COR-L47 (cell line): Measurements from ENCODE around the gene PCDHA2.
"Not testable (repeated sequence)": the region's sequence is repeated elsewhere in the genome, so short reads cannot be mapped to it uniquely, and the experiment has no call there.

Source experiments
- DNase-seq: peaks from one replicate; lab custom pipeline; 2025; lab: John Stamatoyannopoulos, UW

PCDHA2 gene

DNA sequence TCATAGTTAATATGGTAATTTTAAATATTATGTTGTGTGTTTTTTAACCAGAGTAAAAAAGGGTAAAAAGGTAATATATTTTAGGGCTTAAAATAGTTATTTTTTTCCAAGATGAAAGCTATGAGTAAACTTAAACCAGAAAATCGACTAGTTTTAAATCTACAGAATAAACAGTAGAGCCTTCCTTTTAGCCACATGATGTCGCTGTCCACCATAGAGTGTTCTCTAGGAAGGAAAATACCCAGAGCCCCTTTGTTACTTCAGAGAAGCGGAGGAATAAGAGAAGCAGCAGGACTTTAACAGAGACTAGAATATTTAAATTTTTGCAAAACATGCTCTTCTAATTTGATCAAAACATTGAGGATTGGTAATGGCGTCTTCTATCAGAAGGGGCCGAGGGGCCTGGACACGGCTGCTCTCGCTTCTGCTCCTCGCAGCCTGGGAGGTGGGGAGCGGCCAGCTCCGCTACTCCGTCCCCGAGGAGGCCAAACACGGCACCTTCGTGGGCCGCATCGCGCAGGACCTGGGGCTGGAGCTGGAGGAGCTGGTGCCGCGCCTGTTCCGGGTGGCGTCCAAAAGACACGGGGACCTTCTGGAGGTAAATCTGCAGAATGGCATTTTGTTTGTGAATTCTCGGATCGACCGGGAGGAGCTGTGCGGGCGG lies at the start of gene PCDHA2:
PCDHA2 (plus strand) TSS at position 258 of the 664 bp plus-strand sequence.
- DNase-seq = no peak

- DNase-seq = no peak
These were observed 41.1 kb upstream of the PCDHA2 start for GRCh38 chr5:140753561-140753960.

- no peak for DNase-seq
These were observed 30.3 kb upstream of the PCDHA2 start for GRCh38 chr5:140764177-140764973.

- no peak for DNase-seq
These were observed 27.2 kb upstream of the PCDHA2 start for GRCh38 chr5:140767444-140767843.

- no peak for DNase-seq
These were observed 14.1 kb upstream of the PCDHA2 start for GRCh38 chr5:140780512-140780911.

DNA sequence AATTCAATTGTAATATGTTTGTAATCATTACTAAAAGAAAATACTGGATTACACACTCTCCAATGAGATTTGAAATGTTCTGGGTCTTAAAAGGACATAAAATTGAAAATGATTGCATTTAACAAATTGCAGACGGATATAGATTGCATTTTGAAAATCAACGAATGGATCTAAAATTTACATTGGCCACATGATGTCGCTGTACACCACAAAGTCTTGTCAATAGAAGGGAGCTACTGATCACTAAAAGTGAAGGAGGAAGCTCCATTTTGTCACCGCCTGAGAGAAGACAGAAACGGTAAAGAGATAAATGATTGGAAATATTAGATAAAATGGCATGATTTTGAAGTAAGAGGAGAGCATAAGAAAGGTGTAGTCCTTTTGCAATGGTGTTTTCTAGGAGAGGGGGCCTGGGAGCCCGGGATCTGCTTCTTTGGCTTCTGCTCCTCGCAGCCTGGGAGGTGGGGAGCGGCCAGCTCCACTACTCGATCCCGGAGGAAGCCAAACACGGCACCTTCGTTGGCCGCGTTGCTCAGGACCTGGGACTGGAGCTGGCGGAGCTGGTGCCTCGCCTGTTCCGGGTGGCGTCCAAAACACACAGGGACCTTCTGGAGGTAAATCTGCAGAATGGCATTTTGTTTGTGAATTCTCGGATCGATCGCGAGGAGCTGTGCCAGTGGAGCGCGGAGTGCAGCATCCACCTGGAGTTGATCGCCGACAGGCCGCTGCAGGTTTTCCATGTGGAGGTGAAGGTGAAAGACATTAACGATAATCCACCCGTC lies 8.6 kb upstream of the PCDHA2 start, which contains the start of gene PCDHA1:
PCDHA1 (plus strand) TSS at position 236 of the 782 bp plus-strand sequence.
- DNase-seq = no peak

- DNase-seq = not testable (repeated sequence)
These were observed 7.2 kb upstream of the PCDHA2 start for GRCh38 chr5:140787422-140787821.

GRCh38 chr5:140787849-140788504 lies 6.7 kb upstream of the PCDHA2 start:
- DNase-seq = not testable (repeated sequence)

DNA sequence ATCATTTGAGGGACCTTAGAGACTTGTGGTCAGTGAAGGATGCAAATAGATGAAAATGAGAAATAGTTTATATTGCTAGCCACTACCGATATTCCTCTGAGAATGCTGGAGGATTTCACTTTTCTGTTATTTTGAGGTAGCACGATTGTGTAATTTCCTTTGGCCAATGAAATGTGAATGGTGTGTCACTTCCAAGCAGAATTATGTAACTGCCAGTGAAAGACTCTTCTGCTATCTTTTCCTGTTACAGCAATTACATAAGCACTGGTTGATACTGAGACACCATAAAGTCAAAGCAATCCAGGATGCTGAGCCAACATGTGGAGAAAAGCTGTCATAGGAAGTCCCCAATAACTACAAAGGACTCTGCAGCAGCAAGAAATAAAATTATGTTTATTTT lies 3.6 kb upstream of the PCDHA2 start:
- DNase-seq = no peak

GRCh38 chr5:140795259-140795641 lies 598 bp downstream of the PCDHA2 start:
- DNase-seq = no peak

- DNase-seq = not testable (repeated sequence)
These were observed 1.5 kb downstream of the PCDHA2 start for GRCh38 chr5:140796072-140796717.

DNA sequence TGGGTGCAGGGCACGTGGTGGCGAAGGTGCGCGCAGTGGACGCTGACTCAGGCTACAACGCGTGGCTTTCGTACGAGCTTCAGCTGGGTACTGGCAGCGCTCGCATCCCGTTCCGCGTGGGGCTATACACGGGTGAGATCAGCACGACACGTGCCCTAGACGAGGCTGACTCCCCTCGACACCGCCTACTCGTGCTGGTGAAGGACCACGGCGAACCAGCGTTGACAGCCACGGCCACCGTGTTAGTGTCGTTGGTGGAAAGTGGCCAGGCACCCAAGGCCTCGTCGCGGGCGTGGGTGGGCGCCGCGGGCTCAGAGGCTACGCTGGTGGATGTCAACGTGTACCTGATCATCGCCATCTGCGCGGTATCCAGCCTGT lies 2.1 kb downstream of the PCDHA2 start:
- DNase-seq = no peak

DNA sequence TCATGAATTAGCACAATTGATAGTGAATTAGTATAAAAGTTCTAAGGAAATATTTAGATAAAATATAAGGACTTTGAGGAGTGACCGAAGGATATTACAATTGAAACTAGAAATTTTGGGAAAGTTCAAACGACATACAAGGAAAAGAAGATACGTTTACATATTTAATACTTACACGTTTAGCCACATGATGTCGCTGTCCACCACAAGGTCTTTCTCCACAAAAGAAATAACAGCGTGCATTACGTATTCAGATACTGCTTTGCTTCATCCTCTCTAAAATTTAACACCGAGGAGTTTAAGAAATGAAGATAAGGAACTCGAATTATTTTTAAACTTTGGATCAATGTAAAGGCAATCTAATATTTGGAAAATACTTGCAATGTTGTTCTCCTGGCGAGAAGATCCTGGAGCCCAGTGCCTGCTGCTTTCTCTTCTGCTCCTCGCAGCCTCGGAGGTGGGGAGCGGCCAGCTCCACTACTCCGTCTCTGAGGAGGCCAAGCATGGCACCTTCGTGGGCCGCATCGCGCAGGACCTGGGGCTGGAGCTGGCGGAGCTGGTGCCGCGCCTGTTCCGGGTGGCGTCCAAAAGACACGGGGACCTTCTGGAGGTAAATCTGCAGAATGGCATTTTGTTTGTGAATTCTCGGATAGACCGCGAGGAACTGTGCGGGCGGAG lies 6.3 kb downstream of the PCDHA2 start, which contains the start of gene PCDHA3:
PCDHA3 (plus strand) TSS at position 242 of the 678 bp plus-strand sequence.
- no peak for DNase-seq

GRCh38 chr5:140801494-140801841 lies 6.8 kb downstream of the PCDHA2 start:
- DNase-seq = no peak

DNA sequence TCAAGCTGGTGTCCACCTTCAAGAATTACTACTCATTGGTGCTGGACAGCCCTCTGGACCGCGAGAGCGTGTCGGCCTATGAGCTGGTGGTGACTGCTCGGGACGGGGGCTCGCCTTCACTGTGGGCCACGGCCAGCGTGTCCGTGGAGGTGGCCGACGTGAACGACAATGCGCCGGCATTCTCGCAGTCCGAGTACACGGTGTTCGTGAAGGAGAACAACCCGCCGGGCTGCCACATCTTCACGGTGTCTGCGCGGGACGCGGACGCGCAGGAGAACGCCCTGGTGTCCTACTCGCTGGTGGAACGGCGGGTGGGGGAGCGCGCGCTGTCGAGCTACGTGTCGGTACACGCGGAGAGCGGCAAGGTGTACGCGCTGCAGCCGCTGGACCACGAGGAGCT lies 7.7 kb downstream of the PCDHA2 start:
- not testable (repeated sequence) for DNase-seq

DNA sequence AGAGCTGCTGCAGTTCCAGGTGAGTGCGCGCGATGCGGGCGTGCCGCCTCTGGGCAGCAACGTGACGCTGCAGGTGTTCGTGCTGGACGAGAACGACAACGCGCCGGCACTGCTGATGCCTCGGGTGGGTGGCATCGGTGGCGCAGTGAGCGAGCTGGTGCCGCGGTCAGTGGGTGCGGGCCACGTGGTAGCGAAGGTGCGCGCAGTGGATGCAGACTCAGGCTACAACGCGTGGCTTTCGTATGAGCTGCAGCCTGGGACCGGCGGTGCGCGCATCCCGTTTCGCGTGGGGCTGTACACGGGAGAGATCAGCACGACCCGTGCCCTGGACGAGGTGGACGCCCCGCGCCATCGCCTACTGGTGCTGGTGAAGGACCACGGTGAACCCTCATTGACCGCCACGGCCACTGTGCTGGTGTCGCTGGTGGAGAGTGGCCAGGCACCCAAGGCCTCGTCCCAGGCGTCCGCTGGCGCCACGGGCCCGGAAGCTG lies 8.2 kb downstream of the PCDHA2 start:
- DNase-seq = no peak

DNA sequence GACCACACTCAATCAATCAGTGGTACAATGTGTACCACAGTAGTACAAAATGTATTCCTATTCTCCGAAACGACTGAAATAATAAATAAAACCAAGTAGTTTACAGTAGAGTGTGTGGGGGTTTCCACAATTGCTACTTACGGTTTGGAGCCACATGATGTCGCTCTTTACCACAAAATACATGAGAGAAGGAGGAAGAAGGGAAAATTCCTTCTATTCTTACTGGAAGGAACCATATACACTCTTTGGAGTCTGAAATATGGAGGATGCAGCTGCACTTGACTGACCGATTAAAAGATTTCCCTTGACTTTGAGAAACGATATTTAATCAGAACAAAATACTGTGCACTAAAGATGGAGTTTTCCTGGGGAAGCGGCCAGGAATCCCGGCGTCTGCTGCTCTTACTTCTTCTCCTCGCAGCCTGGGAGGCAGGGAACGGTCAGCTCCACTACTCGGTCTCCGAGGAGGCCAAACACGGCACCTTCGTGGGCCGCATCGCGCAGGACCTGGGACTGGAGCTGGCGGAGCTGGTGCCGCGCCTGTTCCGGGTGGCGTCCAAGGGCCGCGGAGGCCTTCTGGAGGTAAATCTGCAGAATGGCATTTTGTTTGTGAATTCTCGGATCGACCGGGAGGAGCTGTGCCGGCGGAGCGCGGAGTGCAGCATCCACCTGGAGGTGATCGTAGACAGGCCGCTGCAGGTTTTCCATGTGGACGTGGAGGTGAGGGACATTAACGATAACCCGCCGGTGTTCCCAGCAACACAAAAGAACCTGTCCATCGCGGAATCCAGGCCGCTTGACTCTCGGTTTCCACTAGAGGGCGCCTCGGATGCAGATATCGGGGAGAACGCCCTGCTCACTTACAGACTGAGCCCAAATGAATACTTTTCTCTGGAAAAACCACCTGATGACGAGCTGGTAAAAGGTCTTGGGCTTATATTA lies 12.5 kb downstream of the PCDHA2 start, which contains the start of gene PCDHA4:
PCDHA4 (plus strand) TSS at position 235 of the 942 bp plus-strand sequence.
- DNase-seq = no peak

DNA sequence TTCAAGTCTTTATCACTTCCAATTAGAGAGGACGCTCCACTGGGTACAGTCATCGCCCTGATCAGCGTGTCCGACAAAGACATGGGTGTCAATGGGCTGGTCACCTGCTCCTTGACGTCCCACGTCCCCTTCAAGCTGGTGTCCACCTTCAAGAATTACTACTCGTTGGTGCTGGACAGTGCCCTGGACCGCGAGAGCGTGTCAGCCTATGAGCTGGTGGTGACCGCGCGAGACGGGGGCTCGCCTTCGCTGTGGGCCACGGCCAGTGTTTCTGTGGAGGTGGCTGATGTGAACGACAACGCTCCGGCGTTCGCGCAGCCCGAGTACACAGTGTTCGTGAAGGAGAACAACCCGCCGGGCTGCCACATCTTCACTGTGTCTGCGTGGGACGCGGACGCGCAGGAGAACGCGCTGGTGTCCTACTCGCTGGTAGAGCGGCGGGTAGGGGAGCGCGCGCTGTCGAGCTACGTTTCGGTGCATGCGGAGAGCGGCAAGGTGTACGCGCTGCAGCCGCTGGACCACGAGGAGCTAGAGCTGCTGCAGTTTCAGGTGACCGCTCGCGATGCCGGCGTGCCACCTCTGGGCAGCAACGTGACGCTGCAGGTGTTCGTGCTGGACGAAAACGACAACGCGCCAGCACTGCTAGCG lies 13.7 kb downstream of the PCDHA2 start:
- not testable (repeated sequence) for DNase-seq

GRCh38 chr5:140808889-140809291 lies 14.2 kb downstream of the PCDHA2 start:
- no peak for DNase-seq
